ENCODE results near the gene PLBD2.
A peak's percentile ranks its signal among the peaks of the same experiment; 100 is the strongest.
"Not testable (repeated sequence)": the region's sequence is repeated elsewhere in the genome, so short reads cannot be mapped to it uniquely, and the experiment has no call there.

The PLBD2 gene

DNA sequence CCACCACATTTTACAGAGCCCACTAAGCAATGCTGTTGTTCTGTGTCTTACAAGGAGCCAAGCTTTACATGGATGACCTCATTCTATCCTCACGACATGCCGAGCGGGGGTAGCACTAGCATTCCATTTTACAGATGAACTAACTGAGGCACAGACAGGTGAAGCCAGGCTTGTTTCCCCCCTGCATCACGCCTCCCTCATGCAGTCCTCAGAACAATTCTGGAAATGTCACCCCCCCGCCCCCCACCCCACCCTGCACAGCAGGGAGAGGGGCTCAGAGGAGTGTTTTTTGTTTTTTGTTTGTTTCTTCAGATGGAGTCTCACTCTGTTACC, 25.0 kb upstream of the PLBD2 start:
- Histone ChIP-seq H3K27ac (peak overlapping the region in 5 of 21 experiments; percentile 78 to 91 (median 87)), H3K4me3 (peak overlapping the region in 6 of 7 experiments; percentile 3 to 94 (median 76))

DNA sequence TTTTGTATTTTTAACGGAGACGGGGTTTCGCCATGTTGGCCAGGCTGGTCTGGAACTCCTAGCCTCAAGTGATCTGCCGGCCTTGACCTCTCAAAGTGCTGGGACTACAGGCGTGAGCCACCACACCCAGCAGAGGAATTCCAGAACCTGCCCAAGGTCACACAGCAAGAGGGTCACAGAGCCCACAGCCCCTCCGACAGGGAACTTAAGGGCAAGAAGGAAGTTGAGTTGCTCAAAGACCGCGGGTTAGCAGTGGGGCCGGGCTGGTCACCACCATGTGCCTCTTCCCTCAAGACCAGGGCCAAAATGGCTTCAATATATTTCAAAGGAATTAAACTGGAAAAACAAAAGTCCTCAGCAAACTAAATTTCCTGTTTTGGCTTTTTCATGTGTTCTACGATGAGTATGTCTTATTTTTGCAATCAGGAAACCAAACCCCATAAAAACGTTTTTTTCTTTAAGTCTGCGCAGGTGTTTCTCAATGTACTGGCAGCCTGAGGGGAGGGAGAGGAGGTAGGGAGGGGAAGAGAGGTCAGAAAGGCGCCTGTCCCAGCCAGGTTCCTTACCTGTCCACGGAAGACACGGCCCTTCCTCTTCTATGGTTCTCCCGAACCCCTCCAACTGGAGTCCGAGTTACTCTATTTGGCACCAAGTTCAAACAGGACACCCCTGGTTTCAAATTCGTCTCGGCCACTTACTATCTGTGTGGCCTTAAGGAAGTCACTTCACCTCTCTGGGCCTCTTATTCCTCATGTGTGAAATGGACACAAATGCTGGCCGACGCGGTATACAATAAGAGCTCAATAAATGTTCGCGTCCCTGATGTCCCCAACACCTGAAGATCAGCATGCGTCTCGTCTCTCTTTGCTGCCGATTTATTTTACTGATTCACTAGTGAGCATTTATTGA, 24.3 kb upstream of the PLBD2 start:
- Histone ChIP-seq H3K27ac (peak overlapping the region in 20 of 21 experiments; percentile 66 to 92 (median 86)), H3K4me3 (peak overlapping the region; percentile 48 to 94 (median 76))

DNA sequence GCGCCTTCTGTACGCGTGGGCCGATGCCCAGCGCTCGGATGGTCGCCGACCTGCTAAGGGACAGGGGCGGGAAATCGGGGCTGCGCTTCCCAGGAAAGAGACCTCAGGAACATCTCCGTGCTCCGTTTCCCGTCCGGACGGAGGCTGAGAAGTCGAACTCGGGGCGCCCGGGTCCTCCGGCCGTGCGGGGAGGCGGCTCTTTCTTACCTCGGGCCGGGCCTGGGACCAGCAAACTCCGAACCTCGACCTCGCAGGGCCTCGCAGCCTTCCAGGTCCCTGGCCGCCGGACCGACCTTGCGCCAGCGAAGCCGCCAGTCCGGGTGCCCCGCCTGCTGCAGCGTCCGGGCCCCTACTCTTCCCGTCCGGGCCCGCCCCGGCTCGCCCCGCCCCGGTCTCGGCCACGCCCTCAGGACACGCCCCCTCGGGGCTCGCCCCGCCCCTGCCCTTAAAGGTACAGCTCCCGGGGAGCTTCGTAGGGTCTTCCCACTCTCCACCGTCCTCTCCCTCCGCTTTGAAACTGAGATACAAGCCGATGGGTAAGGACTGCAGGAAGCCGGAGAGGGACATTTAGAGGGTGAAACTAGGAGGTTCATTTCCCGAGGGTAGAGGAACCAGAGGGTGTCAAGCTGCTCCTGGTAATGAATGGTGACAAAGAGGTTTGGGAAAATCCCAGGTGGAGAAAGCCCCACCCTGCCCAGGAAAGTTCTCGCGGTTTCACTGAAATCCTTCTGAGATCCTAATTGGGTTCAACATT, 23.4 kb upstream of the PLBD2 start, which contains the start of gene SLC8B1:
Gene SLC8B1 (minus strand): TSS at position 324 of the 754 bp plus-strand sequence. CDS start 2,231 bp downstream, outside the sequence.
- H3K27ac ChIP-seq, result peak within 1 kb of the TSS in 20 of 21 experiments; percentile 66 to 92 (median 86)
- peak within 1 kb of the TSS; percentile 48 to 94 (median 76) for H3K4me3 ChIP-seq

DNA sequence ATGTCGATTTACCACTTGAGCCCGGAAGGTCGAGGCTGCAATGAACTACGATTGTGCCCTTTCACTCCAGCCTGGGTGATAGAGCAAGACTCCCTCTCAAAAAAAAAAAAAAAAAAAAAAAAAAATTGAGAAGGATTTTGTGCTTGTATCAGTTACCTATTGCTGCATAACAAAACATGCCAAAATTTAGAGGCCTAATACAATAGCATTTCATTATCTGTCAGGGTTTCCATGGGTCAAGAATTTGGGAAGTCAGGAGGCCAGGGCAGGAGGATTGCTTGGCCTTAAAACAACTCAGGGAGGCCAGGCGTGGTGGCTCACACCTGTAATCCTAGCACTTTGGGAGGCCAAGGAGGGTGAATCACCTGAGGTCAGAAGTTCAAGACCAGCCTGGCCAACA, 18.8 kb upstream of the PLBD2 start:
- H3K27ac ChIP-seq, result no peak overlapping the region
- H3K4me3 ChIP-seq, result no peak overlapping the region

GRCh38 chr12:113340061-113340460, 18.3 kb upstream of the PLBD2 start:
- Histone ChIP-seq H3K4me3 (no peak overlapping the region), H3K27ac (no peak overlapping the region)

DNA sequence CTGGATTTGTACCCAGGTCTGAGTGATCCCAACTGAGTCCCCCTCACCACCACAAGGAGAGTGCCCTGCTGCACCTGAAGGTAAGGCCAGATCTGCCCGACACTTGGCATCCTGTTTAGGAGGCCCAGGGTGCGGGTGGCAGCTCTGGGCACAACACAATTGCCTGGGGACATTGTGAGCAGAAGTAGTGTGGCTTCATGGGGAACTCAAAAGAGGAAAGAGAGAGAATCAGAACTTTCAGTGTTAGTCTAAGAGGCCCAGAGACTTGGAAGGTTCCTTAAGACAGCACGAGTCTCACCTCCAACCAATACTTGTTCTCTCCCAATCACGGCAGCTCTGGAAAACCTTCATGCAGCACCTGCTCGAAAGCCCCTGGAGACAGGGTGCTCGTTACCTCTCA, 16.9 kb upstream of the PLBD2 start:
- H3K27ac ChIP-seq, result no peak overlapping the region
- H3K4me3 ChIP-seq, result no peak overlapping the region

DNA sequence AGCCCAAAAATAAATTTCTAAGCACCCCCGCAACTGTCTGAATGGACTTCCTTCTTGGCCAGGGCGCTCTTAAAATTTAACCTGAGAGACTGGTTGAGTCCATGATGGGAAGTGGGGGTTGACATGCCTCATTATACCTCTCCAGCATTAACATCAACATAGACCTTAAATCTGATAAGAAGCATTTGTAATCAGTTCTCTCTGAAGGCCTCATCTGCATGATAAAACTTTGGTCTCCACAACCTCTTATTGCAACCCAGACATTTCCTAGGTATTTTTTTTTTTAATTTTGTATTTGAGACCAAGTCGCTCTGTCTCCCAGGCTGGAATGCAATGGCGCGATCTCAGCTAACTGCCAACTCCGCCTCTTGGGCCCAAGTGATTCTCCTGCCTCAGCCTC, 13.1 kb upstream of the PLBD2 start:
- Histone ChIP-seq H3K4me3 (no peak overlapping the region), H3K27ac (no peak overlapping the region)

GRCh38 chr12:113346353-113346752, 12.0 kb upstream of the PLBD2 start:
- Histone ChIP-seq H3K27ac (no peak overlapping the region), H3K4me3 (no peak overlapping the region)

GRCh38 chr12:113347107-113347506, 11.3 kb upstream of the PLBD2 start:
- Histone ChIP-seq H3K27ac (no peak overlapping the region), H3K4me3 (no peak overlapping the region)

GRCh38 chr12:113347892-113348291, 10.5 kb upstream of the PLBD2 start:
- Histone ChIP-seq H3K4me3 (no peak overlapping the region), H3K27ac (no peak overlapping the region)

DNA sequence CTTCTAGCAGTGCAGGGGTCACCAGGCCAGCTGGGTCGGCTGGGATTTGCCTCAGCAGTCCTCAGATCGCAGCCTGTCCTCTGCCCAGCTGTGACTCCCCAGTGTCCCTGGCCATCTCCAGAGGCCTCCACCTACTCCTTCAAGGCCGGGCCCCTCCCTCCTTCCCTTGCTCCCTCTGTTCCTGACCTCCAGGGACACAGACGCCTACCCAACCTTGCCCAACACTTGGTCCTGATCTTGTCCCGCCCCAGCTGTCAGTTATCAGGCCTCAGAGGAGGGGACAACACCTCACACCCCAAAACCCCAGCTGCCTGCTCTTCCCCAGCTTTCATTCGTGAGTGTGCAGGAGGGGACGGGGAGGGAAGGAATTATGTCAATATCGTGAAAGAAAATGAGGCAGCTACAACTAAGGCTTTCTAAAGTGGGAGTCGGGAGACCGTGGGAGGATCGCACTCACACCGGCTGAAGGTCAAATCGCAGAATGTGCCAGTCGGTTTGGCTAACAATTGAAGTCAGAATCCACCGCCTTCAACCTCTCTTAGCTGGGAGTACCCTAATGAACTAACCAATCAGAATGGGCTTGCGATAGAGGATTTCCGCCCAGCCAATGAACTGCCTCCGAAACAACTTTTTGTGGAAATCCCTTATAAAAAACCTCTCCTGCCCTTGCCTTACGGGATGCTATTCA, 9.4 kb upstream of the PLBD2 start:
- Histone ChIP-seq H3K4me3 (no peak overlapping the region), H3K27ac (no peak overlapping the region)

- H3K4me3 ChIP-seq, result no peak overlapping the region
- no peak overlapping the region for H3K27ac ChIP-seq
Observed at GRCh38 chr12:113351089-113351488, 7.3 kb upstream of the PLBD2 start.

GRCh38 chr12:113354192-113354591, 4.2 kb upstream of the PLBD2 start:
- not testable (repeated sequence) for H3K27ac ChIP-seq, H3K4me3 ChIP-seq

DNA sequence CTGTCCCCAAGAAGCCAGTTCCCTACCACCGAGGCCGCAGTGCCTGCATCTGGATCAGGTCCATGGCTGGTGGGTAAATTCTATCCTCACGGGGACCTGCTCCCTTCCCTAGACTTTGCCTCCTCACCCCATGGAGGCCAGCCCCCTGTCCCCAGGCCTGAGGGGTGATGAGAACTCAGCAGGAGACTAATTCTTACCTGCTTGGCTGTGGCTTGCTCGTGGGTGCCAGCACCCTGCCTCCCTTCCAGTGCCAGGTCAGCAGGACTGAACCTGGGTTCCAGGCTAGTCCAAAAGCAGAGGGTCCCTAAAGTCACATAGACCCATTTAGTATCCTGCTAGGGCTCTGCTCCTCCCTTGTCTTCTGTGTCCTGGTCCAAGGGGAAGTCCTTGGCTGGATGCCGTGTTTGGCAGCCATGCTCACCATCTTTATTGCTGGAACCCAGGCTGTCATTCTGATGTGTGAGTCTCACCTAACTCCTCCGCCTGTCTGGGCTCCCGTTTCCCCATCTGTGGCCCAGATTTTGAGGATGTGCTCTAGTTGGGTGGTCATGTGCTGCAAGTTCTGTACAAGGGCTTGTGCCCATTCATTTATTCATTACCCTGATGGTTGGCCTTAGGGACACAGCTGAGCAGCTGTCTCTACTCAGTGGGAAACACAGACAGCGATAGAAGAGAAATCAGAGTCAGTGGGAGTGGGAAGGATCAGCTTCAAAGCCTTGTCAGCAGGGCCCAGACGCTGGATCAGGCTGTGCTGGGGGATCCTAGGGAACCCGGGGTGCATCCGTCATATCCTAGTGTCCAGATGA, 949 bp downstream of the PLBD2 start:
- peak overlapping the region; percentile 49 to 96 (median 94) for H3K4me3 ChIP-seq
- H3K27ac ChIP-seq, result peak overlapping the region in 20 of 21 experiments; percentile 63 to 92 (median 83)

DNA sequence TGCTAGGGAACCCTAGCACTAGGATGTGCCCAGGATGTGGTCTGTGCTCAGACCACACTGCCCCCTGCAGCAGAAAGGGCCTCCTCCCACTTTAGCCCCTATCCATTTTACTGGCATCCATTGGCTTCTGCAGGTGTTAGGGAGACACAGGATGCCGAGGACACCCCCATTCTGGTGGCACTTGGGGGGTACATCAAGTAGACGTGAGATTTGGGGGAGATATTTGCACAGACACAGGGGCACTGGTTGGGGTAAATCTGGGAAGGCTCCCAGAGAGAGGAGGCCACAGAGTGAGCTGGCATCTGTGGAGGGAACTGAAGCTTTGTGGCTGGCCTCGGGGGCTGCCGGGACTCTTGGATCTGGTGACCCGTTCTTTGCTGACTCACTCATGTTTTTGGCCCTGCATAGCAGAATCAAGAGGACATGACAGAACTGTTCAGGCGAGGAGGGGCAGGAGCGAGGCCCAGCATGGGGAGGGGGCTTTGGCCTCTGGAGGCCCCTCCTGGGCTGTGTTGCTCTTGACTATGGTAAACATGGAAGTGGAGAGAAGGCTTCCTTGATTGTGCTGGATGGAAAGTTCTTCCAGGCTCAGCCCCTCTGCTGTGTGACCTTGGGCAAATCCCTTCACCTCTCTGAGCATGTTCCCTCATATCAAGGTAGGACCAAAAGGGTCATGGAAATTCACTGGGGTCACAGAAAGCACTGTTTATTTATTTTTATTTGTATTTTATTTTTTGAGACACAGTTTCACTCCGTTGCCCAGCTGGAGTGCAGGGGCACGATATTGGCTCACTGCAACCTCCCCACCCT, 1.8 kb downstream of the PLBD2 start:
- Histone ChIP-seq H3K4me3 (peak overlapping the region in 2 of 7 experiments; percentile 83 to 94), H3K27ac (peak overlapping the region in 8 of 21 experiments; percentile 6 to 90 (median 84))

- Histone ChIP-seq H3K4me3 (no peak overlapping the region), H3K27ac (no peak overlapping the region)
Observed at GRCh38 chr12:113361574-113362370, 3.4 kb downstream of the PLBD2 start.

DNA sequence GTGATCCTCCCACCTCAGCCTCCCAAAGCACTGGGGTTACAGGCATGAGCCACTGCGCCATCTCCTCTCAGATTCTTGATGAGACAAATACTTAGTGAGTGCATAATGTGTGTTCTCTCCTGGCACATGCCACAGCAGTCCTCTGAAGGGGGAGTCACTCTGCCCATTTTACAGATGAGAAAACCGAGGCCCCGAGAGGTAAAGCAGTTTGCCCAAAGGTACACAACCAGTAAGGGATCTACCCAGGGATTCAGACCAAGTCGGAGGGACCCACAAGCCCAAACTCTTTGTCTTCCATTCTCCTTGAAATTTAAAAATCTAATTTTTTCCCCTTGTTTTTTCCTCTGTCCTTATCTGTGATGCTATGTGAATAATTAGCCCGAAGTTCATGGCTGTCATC, 6.3 kb downstream of the PLBD2 start:
- Histone ChIP-seq H3K27ac (no peak overlapping the region), H3K4me3 (no peak overlapping the region)
